Measurements from ENCODE around the gene PSMC2.

The PSMC2 gene

DNA sequence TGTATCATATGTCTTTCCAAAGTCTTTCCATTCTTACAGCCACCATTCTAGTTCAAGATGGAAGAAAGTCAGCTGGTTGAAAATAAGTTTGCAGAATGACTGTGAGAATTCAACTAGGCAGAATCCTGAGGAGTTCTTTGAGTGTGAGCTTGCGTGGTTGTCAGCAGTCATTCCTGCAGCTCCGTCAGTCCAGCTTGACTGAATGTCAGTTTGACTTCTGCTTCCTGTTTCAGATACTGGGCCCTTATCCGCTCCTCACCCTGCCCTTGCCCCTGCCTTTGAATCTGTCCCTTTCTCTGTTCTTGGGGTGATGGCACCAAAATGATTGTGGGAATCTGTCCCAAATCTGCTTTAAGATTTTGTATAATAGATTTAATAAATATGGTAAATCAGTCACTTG lies 70.8 kb downstream of the PSMC2 start:
- H3K27me3 Mint-ChIP-seq: peaks cover 37 to 43% of the 10 kb centered on the region in 2 donors
- H3K4me1 Mint-ChIP-seq (ENCODE audit: low read depth in 2 of 2): no peaks in the 10 kb centered on the region
- no peak overlapping the region for H3K27ac Mint-ChIP-seq
- H3K36me3 Mint-ChIP-seq (ENCODE audit: insufficient read depth): no peaks in the 10 kb centered on the region
- no peak for ATAC-seq (replicated peaks)
- DNase-seq: no peak
- no peak overlapping the region for H3K4me3 Mint-ChIP-seq
- no peaks in the 10 kb centered on the region for H3K9me3 Mint-ChIP-seq

Measured in effector memory CD8-positive, alpha-beta T cell (primary cell).